Activated naive CD8-positive, alpha-beta T cell treated with anti-CD3 and anti-CD28 coated beads for 36 hours (primary cell): ENCODE results near the gene CMTM8. TPM values are rescaled to one million over a fixed set of nuclear protein-coding genes. Genes with fewer than 3 reads are reported as not detected.

Experiments used
- DNase-seq: peaks from one replicate; pipeline ENCODE4 v3.0.0; 2021
- H3K27ac Mint-ChIP-seq: one replicate; pipeline ENCODE4 v1.8.0; 2022; ENCODE audit warnings: mild to moderate bottlenecking, moderate library complexity, mixed read lengths
- H3K27me3 Mint-ChIP-seq: one replicate; pipeline ENCODE4 v1.8.0; 2022; ENCODE audit warnings: mild to moderate bottlenecking, mixed read lengths
- H3K36me3 Mint-ChIP-seq: one replicate; pipeline ENCODE4 v1.8.0; 2021; ENCODE audit warnings: mild to moderate bottlenecking, mixed read lengths
- H3K4me1 Mint-ChIP-seq: one replicate; pipeline ENCODE4 v1.8.0; 2021; ENCODE audit warnings: mixed read lengths
- H3K4me3 Mint-ChIP-seq: one replicate; pipeline ENCODE4 v1.8.0; 2022; ENCODE audit warnings: mild to moderate bottlenecking, moderate library complexity, mixed read lengths
- H3K9me3 Mint-ChIP-seq: one replicate; pipeline ENCODE4 v1.8.0; 2022; ENCODE audit warnings: mixed read lengths
- total RNA-seq, 2 experiments: library from RNA; stranded (reverse); gene quantifications; one replicate each; pipeline ENCODE4 v1.2.3, GENCODE V29; 2021

The CMTM8 gene
- total RNA-seq, 2 experiments from 2014 or later: 5.0 to 5.4 TPM

DNA sequence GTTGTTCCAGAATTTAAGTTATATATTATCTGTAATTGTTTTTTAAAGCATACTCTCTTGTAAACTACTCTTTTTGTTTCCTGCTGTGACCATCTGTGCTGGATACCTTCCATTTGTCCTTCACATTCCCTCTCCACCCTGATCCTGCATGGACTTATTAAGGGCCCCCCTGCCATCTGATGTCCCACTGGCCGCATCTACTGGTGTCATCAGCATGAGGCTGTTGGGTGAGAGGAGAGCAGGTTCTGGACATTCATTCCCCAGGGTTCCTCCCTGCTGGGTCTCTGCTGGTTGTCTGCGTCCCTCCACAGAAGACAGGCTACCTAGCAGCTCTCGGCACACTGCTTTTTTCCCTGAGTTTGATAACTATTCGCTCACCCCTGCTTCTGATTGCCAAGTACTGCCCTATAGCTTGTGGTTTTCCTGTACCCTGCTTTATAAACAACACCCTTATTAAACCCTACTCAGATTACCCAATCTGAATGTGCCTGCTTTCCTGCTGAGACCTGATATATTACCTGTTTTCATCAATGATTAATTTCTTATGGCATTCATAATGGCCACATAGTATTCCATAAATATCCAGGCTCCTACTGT is 7.7 kb downstream of the CMTM8 start:
- peaks cover 6% of the 10 kb centered on the region for H3K36me3 Mint-ChIP-seq

DNA sequence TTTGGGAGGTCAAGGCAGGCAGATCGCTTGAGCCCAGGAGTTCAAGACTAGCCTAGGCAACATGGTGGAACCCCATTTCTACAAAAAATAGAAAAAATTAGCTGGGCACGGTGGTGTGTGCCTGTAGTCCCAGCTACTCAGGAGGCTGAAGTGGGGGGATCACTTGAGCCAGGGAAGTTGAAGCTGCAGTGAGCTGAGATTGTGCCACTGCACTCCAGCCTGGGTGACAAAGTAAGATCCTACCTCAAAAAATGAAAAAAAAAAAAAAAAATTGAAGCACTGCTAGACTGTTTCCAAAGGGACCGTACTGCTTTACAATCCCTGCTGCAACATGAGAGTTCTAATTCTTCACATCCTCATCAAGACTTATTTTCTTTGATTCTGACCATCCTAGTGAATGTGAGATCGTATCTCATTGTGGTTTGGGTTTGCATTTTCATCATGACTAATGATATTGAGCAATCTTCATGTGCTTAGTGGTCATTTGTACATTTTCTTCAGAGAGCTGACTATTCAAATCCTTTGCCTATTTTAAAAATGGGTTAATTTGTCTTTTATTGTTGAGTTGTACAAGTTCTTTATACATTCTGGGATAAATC is 10.8 kb downstream of the CMTM8 start:
- H3K36me3 Mint-ChIP-seq: peaks cover 2% of the 10 kb centered on the region
- H3K9me3 Mint-ChIP-seq: peaks cover 2% of the 10 kb centered on the region
- H3K4me3 Mint-ChIP-seq: no peak overlapping the region
- H3K4me1 Mint-ChIP-seq: peaks cover 21% of the 10 kb centered on the region
- H3K27ac Mint-ChIP-seq: no peak overlapping the region
- DNase-seq: no peak
- H3K27me3 Mint-ChIP-seq: no peaks in the 10 kb centered on the region

More for the DNA sequence above, 7.7 kb downstream of the CMTM8 start:
- Mint-ChIP-seq H3K4me1 (peaks cover 21% of the 10 kb centered on the region), H3K27me3 (no peaks in the 10 kb centered on the region), H3K27ac (no peak overlapping the region), H3K4me3 (no peak overlapping the region), H3K9me3 (no peaks in the 10 kb centered on the region)
- DNase-seq: no peak

DNA sequence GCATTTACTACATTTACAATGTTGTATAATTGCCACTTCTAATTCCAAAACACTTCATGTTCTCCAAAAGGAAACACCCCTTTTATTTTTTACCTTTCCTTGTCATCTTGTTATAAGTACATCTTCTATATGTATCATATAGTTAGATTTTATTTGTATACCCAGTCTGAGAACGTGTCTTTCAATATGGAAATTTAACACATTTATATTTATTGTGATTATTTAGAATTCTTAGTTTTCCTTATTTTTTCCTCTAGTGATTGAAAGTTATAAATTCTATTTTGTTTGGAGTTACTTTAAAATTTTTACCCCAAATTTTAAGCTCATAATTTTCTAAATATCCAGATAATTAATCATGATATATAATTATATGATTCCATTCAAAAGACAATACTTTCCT is 15.8 kb downstream of the CMTM8 start:
- H3K4me3 Mint-ChIP-seq: no peak overlapping the region
- H3K9me3 Mint-ChIP-seq: peaks cover 5% of the 10 kb centered on the region
- DNase-seq: no peak
- H3K27me3 Mint-ChIP-seq: no peaks in the 10 kb centered on the region
- H3K27ac Mint-ChIP-seq: no peak overlapping the region
- peaks cover 8% of the 10 kb centered on the region for H3K36me3 Mint-ChIP-seq
- peaks cover 8% of the 10 kb centered on the region for H3K4me1 Mint-ChIP-seq

DNA sequence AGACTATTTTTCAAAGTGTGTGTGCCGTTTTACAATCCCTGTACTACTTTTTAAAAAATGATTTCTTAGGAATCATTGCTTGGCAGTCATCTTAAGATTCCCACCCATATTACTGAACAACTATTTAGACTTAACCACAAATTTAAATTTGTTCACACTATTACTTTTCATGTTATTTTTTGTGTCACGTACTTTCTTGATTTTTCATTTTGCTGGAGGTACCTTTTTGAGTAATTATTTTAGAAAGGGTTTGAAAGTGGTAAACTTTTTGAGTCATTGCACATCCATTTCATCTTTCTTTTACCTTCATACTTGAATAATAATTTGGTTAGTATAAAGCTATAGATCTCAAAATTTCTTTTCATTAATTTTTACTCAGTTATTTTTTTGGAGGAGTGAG is 16.9 kb downstream of the CMTM8 start:
- Mint-ChIP-seq H3K4me1 (peaks cover 3% of the 10 kb centered on the region), H3K27ac (no peak overlapping the region), H3K4me3 (no peak overlapping the region), H3K27me3 (no peaks in the 10 kb centered on the region), H3K36me3 (peaks cover 8% of the 10 kb centered on the region), H3K9me3 (peaks cover 5% of the 10 kb centered on the region)
- DNase-seq: no peak

DNA sequence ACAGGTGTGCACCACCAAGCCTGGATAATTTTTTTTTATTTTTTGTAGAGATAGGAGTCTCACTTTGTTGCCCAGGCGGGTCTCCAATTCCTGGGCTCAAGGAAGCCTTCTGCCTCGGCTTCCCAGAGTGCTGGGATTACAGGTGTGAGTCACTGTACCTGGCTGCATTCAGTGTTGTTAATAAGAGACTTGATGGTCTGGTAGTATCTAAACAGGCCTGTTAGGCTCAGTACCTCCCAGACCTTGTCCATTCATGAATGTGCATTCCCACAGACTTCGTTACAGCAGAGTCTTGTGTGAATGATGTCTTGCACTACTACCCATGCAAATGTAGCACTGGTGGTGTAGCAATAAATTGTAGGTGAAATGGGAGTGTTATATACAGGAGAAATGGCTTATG is 17.7 kb downstream of the CMTM8 start:
- Mint-ChIP-seq H3K4me1 (peaks cover 3% of the 10 kb centered on the region), H3K27ac (no peak overlapping the region), H3K36me3 (peaks cover 6% of the 10 kb centered on the region), H3K9me3 (peaks cover 5% of the 10 kb centered on the region), H3K27me3 (no peaks in the 10 kb centered on the region), H3K4me3 (no peak overlapping the region)
- no peak for DNase-seq

DNA sequence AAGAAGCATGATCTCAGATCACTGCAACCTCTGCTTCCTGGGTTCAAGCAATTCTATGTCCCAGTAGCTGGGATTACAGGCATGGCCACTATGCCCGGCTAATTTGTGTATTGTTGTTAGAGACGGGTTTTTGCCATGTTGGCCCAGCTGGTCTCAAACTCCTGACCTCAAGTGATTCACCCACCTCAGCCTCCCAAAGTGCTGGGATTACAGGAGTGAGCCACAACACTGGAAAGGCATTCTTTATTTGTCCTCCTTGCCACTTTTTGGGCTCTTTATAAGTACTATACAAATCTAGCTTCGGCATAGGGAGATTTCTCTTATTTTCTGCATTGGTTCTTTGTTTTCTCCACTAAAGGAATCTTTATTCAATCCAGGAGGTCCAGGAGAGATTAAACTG is 18.6 kb downstream of the CMTM8 start:
- no peak for DNase-seq
- Mint-ChIP-seq H3K9me3 (peaks cover 5% of the 10 kb centered on the region), H3K27me3 (no peaks in the 10 kb centered on the region), H3K4me1 (peaks cover 3% of the 10 kb centered on the region), H3K4me3 (no peak overlapping the region), H3K36me3 (peaks cover 6% of the 10 kb centered on the region), H3K27ac (no peak overlapping the region)

DNA sequence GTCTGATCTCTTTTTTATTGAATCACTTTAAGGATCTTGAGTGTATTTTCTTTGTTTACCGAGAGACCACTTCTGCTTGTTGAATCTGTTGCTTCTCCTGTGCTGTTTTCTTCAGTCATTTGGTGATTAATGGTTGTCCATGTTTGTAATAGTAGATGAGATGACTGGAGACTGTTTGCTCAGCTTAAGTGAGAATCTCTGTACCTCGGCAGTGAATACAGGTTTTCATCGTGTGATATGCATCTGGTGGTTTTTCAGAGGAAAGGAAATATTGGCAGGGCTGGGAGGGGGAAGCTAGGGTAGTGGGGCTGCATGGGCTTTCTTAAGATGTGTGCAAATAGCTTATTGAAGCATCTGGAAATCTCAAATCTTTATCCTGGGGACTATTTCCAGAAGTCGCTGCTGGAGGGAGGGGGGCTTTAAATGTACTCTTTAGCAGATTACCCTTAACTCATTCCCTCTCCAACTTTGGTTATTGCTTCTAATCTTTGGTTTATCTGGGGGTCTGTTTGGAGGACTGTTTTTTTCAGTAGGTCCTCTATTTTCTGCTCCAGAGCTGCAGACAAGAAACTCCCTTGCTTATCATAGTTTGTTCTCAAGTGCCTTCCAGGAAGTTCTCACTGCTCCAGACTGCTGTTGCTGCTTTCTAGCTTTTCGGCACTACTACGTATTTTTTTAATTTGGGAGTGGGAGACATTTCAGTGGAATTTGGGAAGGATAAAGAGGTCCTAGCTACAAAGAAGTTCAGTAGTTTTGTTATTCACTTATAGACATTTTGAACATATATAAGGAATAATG is 19.4 kb downstream of the CMTM8 start:
- H3K4me3 Mint-ChIP-seq: no peak overlapping the region
- H3K9me3 Mint-ChIP-seq: peaks cover 5% of the 10 kb centered on the region
- no peaks in the 10 kb centered on the region for H3K27me3 Mint-ChIP-seq
- H3K36me3 Mint-ChIP-seq: peaks cover 6% of the 10 kb centered on the region
- peaks cover 3% of the 10 kb centered on the region for H3K4me1 Mint-ChIP-seq
- H3K27ac Mint-ChIP-seq: no peak overlapping the region
- DNase-seq: no peak

DNA sequence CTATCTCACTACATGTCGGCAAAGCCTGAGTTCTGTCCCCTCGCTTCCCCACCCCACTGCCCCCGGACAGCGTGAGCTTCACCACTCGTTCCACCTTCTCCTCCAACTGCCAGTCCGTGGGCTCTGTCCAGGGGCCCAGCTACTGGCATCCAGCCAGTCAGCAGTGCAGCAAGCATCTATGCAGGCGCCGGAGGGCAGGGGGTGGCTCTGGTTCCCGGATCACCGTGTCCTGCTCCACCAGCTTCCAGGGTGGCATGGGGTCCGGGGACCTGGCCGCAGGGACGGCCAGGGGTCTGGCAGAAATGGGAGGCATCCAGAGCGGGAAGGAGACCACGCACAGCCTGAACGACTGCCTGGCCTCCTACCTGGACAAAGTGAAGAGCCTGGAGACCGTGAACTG is 20.4 kb downstream of the CMTM8 start:
- H3K9me3 Mint-ChIP-seq: peaks cover 4% of the 10 kb centered on the region
- peaks cover 3% of the 10 kb centered on the region for H3K4me1 Mint-ChIP-seq

DNA sequence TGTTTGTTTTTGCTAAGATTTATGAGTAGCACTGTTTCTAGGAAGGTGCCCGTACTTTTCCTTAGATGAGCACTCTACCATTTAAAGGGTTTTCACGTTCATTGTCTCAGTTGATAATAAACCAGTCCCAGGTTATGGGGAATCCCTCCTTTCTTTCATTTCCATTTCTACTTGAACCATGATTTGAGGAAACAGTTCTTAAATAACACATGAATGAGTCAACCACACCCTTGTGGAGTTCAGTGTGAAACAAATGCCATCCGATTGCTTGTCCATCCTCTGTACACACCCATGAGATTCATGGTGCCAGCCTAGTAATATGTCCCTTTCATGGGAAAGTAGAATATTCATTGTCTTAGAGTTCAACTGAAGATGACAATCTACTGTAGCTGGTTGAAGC is 23.1 kb downstream of the CMTM8 start:
- peaks cover 2% of the 10 kb centered on the region for H3K36me3 Mint-ChIP-seq
- H3K27me3 Mint-ChIP-seq: no peaks in the 10 kb centered on the region
- DNase-seq: no peak
- no peak overlapping the region for H3K27ac Mint-ChIP-seq
- H3K9me3 Mint-ChIP-seq: no peaks in the 10 kb centered on the region
- no peak overlapping the region for H3K4me3 Mint-ChIP-seq
- peaks cover 3% of the 10 kb centered on the region for H3K4me1 Mint-ChIP-seq

More for the DNA sequence above, 20.4 kb downstream of the CMTM8 start:
- Mint-ChIP-seq H3K27me3 (no peaks in the 10 kb centered on the region), H3K36me3 (peaks cover 6% of the 10 kb centered on the region), H3K27ac (no peak overlapping the region), H3K4me3 (no peak overlapping the region)
- no peak for DNase-seq

DNA sequence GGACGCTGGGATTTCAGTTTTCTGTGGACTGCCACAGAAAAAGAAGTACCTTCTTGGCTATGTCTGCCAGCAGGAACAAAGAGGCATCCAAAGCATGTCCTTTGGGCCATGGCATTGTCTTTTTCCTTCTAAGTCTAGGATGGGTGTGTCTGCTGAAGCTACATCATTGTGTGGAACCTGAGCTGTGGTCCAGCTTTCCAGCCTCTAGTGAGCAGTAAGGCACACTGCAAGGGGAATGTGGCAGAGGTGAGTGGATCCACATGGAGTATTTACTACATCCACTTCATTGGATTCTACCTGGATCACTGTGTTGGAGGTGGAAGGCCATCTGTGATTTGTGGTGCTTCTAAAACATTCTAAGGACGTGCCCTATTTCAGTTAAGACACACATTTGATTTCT is 23.7 kb downstream of the CMTM8 start:
- Mint-ChIP-seq H3K36me3 (peaks cover 2% of the 10 kb centered on the region), H3K4me1 (peaks cover 3% of the 10 kb centered on the region), H3K9me3 (no peaks in the 10 kb centered on the region), H3K27me3 (no peaks in the 10 kb centered on the region), H3K4me3 (no peak overlapping the region), H3K27ac (no peak overlapping the region)
- DNase-seq: no peak

DNA sequence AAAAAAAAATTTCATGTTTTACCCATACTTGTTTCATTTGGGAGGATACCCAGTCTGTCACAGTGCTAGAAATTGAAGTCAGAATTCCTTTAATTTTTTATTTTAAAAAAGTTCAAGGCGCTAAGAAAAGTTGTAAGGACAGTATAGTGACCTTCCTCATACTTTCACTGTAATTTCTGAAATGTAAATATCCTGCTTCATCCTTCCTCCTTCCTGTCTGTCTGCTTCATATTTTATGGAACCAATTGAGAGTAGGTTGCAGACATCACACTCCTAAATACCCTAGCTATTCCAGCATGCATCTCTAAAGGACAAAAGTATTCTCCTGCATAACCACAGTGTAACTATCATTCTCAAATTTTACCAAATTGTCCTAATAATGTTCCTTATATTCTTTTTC is 35.8 kb downstream of the CMTM8 start:
- no peak overlapping the region for H3K27ac Mint-ChIP-seq
- H3K4me3 Mint-ChIP-seq: no peak overlapping the region
- no peaks in the 10 kb centered on the region for H3K9me3 Mint-ChIP-seq
- H3K36me3 Mint-ChIP-seq: peaks cover 2% of the 10 kb centered on the region
- no peaks in the 10 kb centered on the region for H3K4me1 Mint-ChIP-seq
- no peaks in the 10 kb centered on the region for H3K27me3 Mint-ChIP-seq
- no peak for DNase-seq

DNA sequence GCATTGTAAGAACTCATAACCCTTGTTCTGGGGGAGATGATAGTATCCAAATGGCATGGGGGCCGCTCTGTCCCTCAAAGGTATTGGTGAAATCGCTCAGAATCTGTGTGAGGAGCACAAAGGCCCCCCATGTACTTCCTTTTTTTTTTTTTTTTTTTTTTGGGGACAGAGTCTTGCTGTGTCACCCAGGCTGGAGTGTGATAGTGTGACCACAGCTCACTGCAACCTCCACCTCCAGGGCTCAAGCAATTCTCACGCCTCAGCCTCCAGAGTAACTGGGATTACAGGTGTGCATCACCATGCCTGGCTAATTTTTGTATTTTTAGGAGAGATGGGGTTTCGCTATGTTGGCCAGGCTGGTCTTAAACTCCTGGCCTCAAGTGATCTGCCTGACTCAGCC is 37.0 kb downstream of the CMTM8 start:
- Mint-ChIP-seq H3K27ac (no peak overlapping the region), H3K36me3 (peaks cover 2% of the 10 kb centered on the region), H3K9me3 (no peaks in the 10 kb centered on the region), H3K27me3 (no peaks in the 10 kb centered on the region), H3K4me1 (no peaks in the 10 kb centered on the region), H3K4me3 (no peak overlapping the region)
- DNase-seq: no peak

DNA sequence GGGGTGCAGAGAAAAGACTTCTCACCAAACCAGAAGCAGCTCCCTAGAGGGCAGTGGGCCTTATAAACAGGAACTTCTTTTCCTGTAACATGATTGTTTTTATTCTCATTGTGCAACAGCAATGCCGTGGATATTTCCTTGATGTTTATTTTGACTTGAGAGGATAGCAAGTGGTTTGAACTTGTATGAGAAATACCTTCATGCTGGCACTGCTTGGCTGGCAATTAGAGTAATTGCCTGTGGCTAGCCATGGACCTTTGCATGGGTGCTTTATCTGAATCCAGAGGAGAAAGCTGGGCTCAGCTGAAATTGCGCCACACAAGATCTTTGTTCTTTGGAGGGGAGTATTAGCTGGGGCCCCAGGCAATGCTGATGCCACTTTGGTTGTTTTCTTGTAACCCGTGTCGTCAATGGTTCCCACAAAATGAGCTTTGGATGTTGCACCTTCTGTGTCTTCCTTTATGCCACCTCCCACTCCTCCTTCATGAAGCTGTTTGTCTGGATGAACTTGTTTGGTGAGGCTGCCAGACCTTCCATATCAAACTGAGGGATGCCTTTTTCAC is 37.9 kb downstream of the CMTM8 start:
- no peaks in the 10 kb centered on the region for H3K9me3 Mint-ChIP-seq
- H3K4me3 Mint-ChIP-seq: no peak overlapping the region
- peaks cover 2% of the 10 kb centered on the region for H3K36me3 Mint-ChIP-seq
- no peaks in the 10 kb centered on the region for H3K27me3 Mint-ChIP-seq
- H3K4me1 Mint-ChIP-seq: no peaks in the 10 kb centered on the region
- H3K27ac Mint-ChIP-seq: no peak overlapping the region
- DNase-seq: no peak

DNA sequence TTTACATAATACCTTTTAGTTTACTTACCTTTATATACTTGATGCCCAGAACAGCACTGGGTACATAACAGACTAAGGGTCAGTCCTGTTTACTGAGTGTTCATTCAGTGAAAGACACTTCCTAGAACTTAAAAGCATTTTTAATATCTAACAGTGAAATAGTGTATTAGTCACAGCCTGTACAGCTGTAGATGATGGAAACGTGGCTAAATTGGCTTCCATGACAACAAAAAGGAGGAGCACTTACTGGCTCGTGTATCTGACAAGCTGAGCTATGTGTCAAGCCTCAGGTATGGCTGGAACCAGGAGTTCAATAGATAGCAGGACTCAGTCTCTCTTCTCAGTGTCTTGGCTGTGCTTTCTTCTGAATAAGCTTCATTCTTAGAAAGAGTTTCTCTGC is 40.2 kb downstream of the CMTM8 start:
- no peak overlapping the region for H3K4me3 Mint-ChIP-seq

DNA sequence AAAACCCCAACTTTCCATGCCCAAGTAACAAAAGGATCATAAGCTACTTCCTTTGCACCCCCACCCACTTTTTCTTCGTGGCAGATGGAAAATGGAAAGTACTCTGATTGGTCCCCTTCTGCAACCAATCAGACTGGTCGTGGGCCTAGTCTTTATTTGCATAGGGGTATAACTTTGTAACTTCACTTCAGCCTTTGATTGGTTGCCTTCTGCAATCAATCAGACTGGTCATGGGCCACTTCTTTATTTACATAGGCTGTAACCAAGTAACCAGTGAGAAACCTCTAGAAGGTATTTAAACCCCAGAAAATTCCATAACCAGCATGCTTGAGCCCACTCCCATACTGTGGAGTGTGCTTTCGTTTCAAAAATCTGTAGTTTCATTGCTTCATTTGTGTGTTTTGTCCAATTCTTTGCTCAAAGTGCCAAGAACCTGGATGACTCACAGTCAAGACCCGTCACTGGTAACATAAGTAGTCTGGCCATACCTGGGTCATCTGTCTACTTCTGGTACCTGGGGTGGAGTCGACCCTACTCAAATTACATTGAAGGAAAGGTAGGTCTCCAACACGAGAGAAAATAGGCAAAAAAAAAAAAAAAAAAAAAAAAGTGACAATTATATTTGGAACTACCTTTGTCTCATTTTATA is 41.9 kb downstream of the CMTM8 start:
- Mint-ChIP-seq H3K27me3 (no peaks in the 10 kb centered on the region), H3K36me3 (no peaks in the 10 kb centered on the region)

More for the DNA sequence above, 40.2 kb downstream of the CMTM8 start:
- Mint-ChIP-seq H3K9me3 (no peaks in the 10 kb centered on the region), H3K27ac (no peak overlapping the region), H3K36me3 (no peaks in the 10 kb centered on the region), H3K27me3 (no peaks in the 10 kb centered on the region), H3K4me1 (no peaks in the 10 kb centered on the region)
- DNase-seq: no peak

More for the DNA sequence above, 41.9 kb downstream of the CMTM8 start:
- H3K9me3 Mint-ChIP-seq: no peaks in the 10 kb centered on the region
- no peak for DNase-seq
- H3K4me3 Mint-ChIP-seq: no peak overlapping the region
- H3K4me1 Mint-ChIP-seq: no peaks in the 10 kb centered on the region
- no peak overlapping the region for H3K27ac Mint-ChIP-seq
